SU-DHL-6 (cell line): Measurements from ENCODE around the gene TEAD1.

Experiments used
- CTCF ChIP-seq: fragments of 200-600 bp; sonication (generic); IDR thresholded peaks from one replicate; pipeline ENCODE4 v1.5.1; 2017; ENCODE audit warnings: antibody characterized with exemption, mild to moderate bottlenecking, low read length, moderate library complexity; ENCODE audit not compliant: insufficient read depth, poor library complexity, severe bottlenecking
- EZH2phosphoT487 ChIP-seq: fragments of 200-600 bp; sonication (generic), shearing (Covaris generic); conservative IDR thresholded peaks from 2 replicates; pipeline ENCODE4 v1.6.1; 2018; ENCODE audit warnings: mild to moderate bottlenecking, antibody characterized with exemption, low read length, moderate library complexity, mixed read lengths

- no peak for TF ChIP-seq CTCF
- TF ChIP-seq EZH2phosphoT487 = no peak
These were observed 139.4 kb downstream of the TEAD1 start for GRCh38 chr11:12813371-12814225.
